ENCODE data around the gene GOLPH3L.

DNA sequence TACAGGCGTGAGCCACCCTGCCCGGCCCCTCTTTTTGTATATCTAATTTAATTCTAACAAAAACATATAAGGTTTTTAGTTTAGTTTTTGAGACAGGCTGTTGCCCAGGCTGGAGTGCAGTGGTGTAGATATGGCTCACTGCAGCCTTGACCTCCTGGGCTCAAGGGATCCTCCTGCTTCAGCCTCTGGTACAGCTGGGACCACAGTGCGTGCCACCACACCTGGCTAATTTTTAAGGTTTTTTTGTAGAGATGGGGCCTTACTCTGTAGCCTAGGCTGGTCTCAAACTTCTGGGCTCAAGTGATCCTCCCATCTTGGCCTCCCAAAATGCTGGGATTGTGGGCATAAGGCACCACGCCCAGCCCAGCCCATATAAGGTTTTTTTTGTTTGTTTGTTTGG, 86.4 kb downstream of the GOLPH3L start:
- TF ChIP-seq POLR2A (IDR thresholded peaks at IDR 0.05; ENCODE audit: low read length), result no peak
- TF ChIP-seq GATA1 (IDR thresholded peaks at IDR 0.05; ENCODE audit: low read depth, low read length), result no peak

Measured in erythroblast (primary cell).